Neural progenitor cell (in vitro differentiated cells): Measurements from ENCODE around the gene FRAS1.

Experiments
- CTCF ChIP-seq: fragments of 200-600 bp; sonication (generic); IDR thresholded peaks from 2 replicates; pipeline ENCODE4 v1.5.1; 2017; ENCODE audit warnings: antibody characterized with exemption, mild to moderate bottlenecking
- EZH2 ChIP-seq: fragments of 200-600 bp; sonication (generic); IDR thresholded peaks from 2 replicates; pipeline ENCODE4 v1.6.1; 2017; ENCODE audit warnings: antibody characterized with exemption, mild to moderate bottlenecking, moderate library complexity

DNA sequence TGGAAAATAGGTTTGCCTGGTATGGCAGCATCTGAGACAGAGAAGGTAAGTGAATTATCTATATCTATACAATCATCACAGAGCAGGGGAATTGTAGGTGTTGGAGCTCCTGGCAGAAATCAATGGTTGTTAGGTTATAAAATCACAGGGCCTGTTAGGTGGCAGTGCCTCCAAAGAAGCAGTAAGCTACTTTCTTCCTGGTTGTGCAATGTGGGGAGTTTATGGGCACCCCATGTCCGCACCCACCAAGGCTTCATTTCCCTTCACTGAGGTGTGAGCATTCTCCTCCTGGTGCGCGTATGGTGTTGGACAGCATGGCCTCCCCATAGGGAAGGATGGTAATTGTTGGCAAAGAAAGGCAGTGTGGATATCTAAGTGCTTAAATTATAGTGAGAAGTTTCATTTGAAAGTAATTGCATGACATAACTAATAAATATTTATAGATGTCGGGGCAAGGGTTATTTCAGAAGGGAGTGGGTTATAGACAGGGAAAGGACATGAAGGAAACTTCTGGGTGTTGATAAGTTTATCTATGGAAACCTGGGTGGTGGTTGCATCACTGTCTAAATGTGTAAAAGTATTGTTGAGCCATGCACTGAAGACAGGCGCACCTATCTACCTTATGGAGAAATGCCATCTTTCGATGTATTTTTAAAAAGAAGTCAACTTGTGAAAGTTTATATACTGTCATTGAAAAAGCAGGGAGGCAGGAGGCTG, 153.7 kb downstream of the FRAS1 start:
- no peak for TF ChIP-seq CTCF
- TF ChIP-seq EZH2 = no peak
